Measurements from ENCODE around the gene ALKBH2. TPM values are rescaled to one million over a fixed set of nuclear protein-coding genes. Genes with fewer than 3 reads are reported as not detected.

The ALKBH2 gene
- total RNA-seq, 2 experiments from 2014 or later, result 12.8 to 14.0 TPM

DNA sequence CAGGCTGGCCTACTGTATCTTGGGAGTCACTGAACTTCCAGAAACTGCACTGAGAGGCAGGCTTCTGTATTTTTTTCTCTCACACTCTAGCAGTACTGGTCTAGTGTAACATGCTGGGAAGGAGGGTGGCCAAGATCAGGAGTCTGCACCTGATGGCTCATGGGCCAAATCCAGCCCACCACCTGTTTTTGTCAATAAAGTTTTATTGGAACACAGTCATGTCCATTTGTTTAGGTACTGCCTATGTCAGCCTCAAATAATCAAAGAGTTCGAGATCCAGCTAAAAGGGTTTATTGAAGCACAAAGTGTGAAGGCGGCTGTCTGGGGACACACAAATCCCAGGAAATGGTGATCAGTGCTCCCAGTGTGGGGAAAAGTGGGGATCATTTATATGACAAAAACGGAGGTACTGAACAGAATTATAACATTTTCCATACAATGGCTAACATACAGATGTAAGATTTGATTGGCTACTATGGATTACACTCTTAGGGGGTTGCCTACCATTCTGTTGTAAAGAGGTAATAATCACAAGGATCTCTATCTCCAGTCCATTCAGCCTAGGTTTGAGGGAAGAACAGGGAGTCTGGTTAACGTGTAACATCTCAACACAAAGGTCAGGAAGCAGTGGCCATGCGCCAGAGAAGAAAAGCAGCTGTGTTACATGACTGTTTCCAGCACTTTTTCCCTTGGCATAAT lies 28.0 kb downstream of the ALKBH2 start:
- Histone ChIP-seq H3K4me1 (ENCODE audit: insufficient read depth, low read length) (no peaks in the 10 kb centered on the region), H3K9me3 (ENCODE audit: control insufficient read depth in 1 of 2, insufficient read depth in 1 of 2, low read length in 2 of 2) (no peaks in the 10 kb centered on the region), H3K27ac (ENCODE audit: low read depth in 1 of 2, low read length in 2 of 2) (no peak overlapping the region), H3K27me3 (ENCODE audit: control insufficient read depth in 1 of 2, insufficient read depth in 2 of 2, low read length in 2 of 2) (no peaks in the 10 kb centered on the region), H3K36me3 (ENCODE audit: insufficient read depth, low read length) (peaks cover 25% of the 10 kb centered on the region), H3K4me3 (ENCODE audit: low read length) (no peak overlapping the region)
- H3K36me3 Mint-ChIP-seq (ENCODE audit: low read depth), result peaks cover 48% of the 10 kb centered on the region
- intact Hi-C loops (cut with DNase I, micrococcal nuclease), result no loop called here
- H3K27ac Mint-ChIP-seq, result no peak overlapping the region
- ATAC-seq (ENCODE audit: poor library complexity) (no peak), DNase-seq (no peak)
- CTCF ChIA-PET, result no interaction called here
- no peak for TF ChIP-seq CTCF (IDR thresholded peaks at IDR 0.05)
- H3K9me3 Mint-ChIP-seq, result no peaks in the 10 kb centered on the region
- H3K27me3 Mint-ChIP-seq, result no peaks in the 10 kb centered on the region
- POLR2A ChIA-PET, result no interaction called here
- peaks cover 5% of the 10 kb centered on the region for H3K4me1 Mint-ChIP-seq (ENCODE audit: low read depth)
- no peak overlapping the region for H3K4me3 Mint-ChIP-seq

- ChIA-PET CTCF (no interaction called here), POLR2A (no interaction called here)
- H3K27ac ChIP-seq (ENCODE audit: low read depth in 1 of 2, low read length in 2 of 2), result no peak overlapping the region
- H3K4me1 Mint-ChIP-seq (ENCODE audit: low read depth), result peaks cover 5% of the 10 kb centered on the region
- no peak for DNase-seq
- no peak overlapping the region for H3K4me3 Mint-ChIP-seq
- H3K9me3 Mint-ChIP-seq, result no peaks in the 10 kb centered on the region
- no peak overlapping the region for H3K27ac Mint-ChIP-seq
- no peaks in the 10 kb centered on the region for H3K27me3 Mint-ChIP-seq
- H3K36me3 Mint-ChIP-seq (ENCODE audit: low read depth), result peaks cover 36% of the 10 kb centered on the region
- H3K9me3 ChIP-seq (ENCODE audit: control insufficient read depth in 1 of 2, insufficient read depth in 1 of 2, low read length in 2 of 2), result no peaks in the 10 kb centered on the region
- H3K4me1 ChIP-seq (ENCODE audit: insufficient read depth, low read length), result no peaks in the 10 kb centered on the region
- no peak overlapping the region for H3K4me3 ChIP-seq (ENCODE audit: low read length)
- ATAC-seq (ENCODE audit: poor library complexity), result no peak
- peaks cover 18% of the 10 kb centered on the region for H3K36me3 ChIP-seq (ENCODE audit: insufficient read depth, low read length)
- intact Hi-C loops (cut with DNase I, micrococcal nuclease), result no loop called here
- no peaks in the 10 kb centered on the region for H3K27me3 ChIP-seq (ENCODE audit: control insufficient read depth in 1 of 2, insufficient read depth in 2 of 2, low read length in 2 of 2)
- no peak for TF ChIP-seq CTCF (IDR thresholded peaks at IDR 0.05)
Measured at GRCh38 chr12:109064143-109064542, 29.1 kb downstream of the ALKBH2 start.

GRCh38 chr12:109058773-109059172 lies 34.5 kb downstream of the ALKBH2 start:
- Mint-ChIP-seq H3K4me3 (no peak overlapping the region), H3K36me3 (ENCODE audit: low read depth) (peaks cover 38% of the 10 kb centered on the region), H3K27ac (no peak overlapping the region), H3K27me3 (no peaks in the 10 kb centered on the region), H3K9me3 (no peaks in the 10 kb centered on the region), H3K4me1 (ENCODE audit: low read depth) (peaks cover 8% of the 10 kb centered on the region)
- TF ChIP-seq CTCF (IDR thresholded peaks at IDR 0.05), result no peak
- Histone ChIP-seq H3K27me3 (ENCODE audit: control insufficient read depth in 1 of 2, insufficient read depth in 2 of 2, low read length in 2 of 2) (no peaks in the 10 kb centered on the region), H3K27ac (ENCODE audit: low read depth in 1 of 2, low read length in 2 of 2) (no peak overlapping the region), H3K9me3 (ENCODE audit: control insufficient read depth in 1 of 2, insufficient read depth in 1 of 2, low read length in 2 of 2) (no peaks in the 10 kb centered on the region), H3K36me3 (ENCODE audit: insufficient read depth, low read length) (peaks cover 11% of the 10 kb centered on the region), H3K4me1 (ENCODE audit: insufficient read depth, low read length) (peaks cover 6% of the 10 kb centered on the region), H3K4me3 (ENCODE audit: low read length) (no peak overlapping the region)
- ChIA-PET CTCF (no interaction called here), POLR2A (no interaction called here)
- DNase-seq, result no peak
- intact Hi-C loops (cut with DNase I, micrococcal nuclease), result loop anchor here in 1 of 2 experiments (10.0 kb wide), 3 partner anchors 424 to 1374 kb away; partner anchors contain the start of genes PRDM4, PWP1 and SELPLG
- ATAC-seq (ENCODE audit: poor library complexity), result no peak

All from CD4-positive, alpha-beta T cell (primary cell).